GM18870 (cell line): ENCODE data around the gene HFE.
A peak's percentile ranks its signal among the peaks of the same experiment; 100 is the strongest.
"Not testable (repeated sequence)": the region's sequence is repeated elsewhere in the genome, so short reads cannot be mapped to it uniquely, and the experiment has no call there.

ENCODE experiments used
- ATAC-seq: cut with Tn5 transposase; IDR thresholded peaks from one replicate; pipeline ENCODE4 v1.9.1; 2021; ENCODE audit warnings: moderate library complexity; ENCODE audit not compliant: unreplicated experiment

HFE gene

DNA sequence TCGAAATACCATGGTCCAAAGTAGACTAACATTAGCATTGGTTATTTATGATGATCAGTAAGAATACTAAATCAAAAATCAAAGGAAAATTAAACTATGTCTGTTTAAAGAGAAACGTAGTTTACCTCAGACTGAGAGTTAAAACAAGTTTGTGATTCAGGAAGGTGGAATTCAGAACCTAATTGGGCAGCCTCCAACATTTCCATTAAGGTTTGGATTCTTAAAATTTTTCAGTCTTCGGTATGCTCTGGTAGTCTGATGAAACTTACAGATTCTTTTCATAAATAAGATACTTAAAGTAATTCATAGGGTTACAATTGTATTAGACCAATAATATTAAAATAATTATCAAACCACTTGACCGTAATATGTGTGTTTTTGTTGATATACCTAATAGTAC is 18.6 kb downstream of the HFE start:
- no peak for ATAC-seq

- ATAC-seq = no peak
Measured at GRCh38 chr6:26107935-26108334, 20.7 kb downstream of the HFE start.

- no peak for ATAC-seq
Measured at GRCh38 chr6:26109772-26110171, 22.5 kb downstream of the HFE start.

DNA sequence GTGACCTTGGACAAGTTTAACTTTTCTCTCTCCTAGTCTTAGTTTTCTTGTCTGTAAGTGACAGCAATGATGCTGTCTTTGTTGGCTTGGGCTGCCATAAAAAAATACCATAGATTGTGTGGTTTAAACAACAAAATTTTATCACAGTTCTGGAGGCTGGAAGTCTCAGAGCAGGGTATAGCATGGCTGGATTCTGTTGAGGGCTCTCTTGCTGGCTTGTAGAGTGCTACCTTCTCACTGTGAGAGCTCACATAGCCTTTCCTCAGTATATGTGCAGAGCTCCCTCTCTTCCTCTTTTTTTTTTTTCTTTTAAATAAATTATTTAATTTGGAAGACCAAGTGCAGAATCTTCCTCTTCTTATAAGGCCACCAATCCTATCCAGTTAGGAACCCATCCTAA is 26.3 kb downstream of the HFE start:
- no peak for ATAC-seq

GRCh38 chr6:26115226-26115625 is 28.0 kb downstream of the HFE start:
- ATAC-seq = no peak

- ATAC-seq = no peak
Measured at GRCh38 chr6:26116267-26116666, 29.0 kb downstream of the HFE start.

GRCh38 chr6:26118999-26119398 is 31.8 kb downstream of the HFE start:
- no peak for ATAC-seq

DNA sequence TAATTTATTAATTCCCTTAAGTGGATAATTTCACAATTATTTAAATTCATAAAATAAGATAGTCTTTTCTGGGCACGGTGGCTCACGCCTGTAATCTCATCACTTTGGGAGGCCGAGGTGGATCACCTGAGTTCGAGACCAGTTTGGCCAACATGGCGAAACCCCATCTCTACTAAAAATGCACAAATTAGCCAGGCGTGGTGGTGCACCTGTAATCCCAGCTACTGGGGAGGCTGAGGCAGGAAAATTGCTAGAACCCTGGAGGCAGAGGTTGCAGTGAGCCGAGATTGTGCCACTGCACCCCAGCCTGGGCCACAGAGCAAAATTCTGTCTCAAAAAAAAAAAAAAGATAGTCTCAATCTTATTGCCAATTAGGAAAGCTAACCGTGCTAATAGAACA is 32.9 kb downstream of the HFE start:
- not testable (repeated sequence) for ATAC-seq

- ATAC-seq = no peak
Measured at GRCh38 chr6:26120807-26121140, 33.5 kb downstream of the HFE start.

GRCh38 chr6:26121141-26122004 is 34.1 kb downstream of the HFE start:
- no peak for ATAC-seq

DNA sequence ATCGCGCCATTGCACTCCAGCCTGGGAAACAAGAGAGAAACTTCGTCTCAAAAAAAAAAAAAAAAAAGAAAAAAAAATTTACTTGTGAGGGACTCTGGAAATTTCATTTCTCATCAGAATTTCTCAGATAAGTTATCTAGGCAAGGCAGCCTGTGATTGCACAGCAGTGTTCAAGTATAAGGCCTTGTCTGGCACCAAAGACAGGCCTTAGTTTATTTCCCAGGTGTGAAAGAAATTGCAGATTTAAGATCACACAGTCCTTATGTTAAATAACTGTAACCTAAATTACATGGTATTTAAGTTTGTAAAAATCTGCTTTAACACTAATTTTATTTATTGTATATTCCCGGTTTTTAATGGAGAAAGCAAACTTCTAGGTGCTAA is 34.8 kb downstream of the HFE start:
- no peak for ATAC-seq

DNA sequence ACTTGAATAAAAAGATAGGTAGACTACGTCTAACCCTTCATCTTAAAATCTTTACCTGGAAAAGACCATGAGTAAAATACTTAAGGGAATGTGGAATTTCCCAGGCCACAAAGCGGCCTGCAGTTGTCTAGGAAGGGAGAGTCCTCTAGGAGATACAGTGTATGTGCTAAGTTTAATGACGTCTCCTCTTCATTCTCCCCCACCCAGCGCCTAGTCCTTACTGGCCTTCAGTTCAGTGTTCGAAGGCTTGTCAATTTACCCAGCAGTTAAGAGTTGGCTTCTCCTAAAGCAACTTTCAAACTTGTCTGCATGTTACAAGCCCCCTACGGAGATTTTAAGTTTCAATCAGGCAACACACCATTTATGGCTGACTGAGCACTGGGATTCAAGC is 35.2 kb downstream of the HFE start:
- no peak for ATAC-seq

DNA sequence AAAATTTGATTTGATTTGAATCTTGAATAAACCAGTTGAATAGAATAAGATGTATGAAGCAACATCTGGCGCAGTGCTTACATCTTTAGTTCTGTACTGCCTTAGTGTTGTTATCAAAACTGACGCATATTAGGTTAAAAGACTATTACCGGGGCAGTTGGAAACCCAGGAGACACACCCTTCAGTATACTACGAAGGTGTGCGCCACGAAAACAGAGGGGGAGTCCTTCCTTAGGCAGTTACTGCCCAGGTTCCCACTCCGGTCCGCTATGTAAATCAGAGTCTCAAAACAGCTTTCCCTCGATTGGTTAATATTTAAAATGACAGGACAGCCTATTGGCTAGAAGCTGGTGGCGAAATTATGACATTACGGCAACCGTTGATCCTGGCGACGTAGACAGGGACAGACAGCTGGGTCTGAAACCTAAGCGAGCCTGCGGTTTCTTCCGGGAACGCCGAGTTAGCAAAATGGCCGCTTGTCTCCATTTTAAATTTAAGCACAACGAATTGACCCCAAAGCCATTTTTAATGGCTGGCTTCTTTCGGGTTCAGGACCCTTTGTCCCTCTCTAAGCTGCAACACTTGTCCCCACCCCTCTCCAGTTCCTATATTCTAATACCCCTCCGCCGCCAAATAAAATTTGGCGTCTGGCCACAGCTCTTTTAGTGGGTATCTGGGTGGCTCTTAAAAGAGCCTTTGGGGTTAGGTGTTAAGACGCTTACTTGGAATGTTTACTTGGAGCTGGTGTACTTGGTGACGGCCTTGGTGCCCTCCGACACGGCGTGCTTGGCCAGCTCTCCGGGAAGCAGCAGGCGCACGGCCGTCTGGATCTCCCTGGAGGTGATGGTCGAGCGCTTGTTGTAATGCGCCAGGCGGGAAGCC is 35.8 kb downstream of the HFE start:
- peak; percentile 47 for ATAC-seq

- peak; percentile 0 for ATAC-seq
Measured at GRCh38 chr6:26123675-26123946, 36.4 kb downstream of the HFE start.

- peak; percentile 74 for ATAC-seq
Measured at GRCh38 chr6:26123947-26124780, 36.9 kb downstream of the HFE start.

DNA sequence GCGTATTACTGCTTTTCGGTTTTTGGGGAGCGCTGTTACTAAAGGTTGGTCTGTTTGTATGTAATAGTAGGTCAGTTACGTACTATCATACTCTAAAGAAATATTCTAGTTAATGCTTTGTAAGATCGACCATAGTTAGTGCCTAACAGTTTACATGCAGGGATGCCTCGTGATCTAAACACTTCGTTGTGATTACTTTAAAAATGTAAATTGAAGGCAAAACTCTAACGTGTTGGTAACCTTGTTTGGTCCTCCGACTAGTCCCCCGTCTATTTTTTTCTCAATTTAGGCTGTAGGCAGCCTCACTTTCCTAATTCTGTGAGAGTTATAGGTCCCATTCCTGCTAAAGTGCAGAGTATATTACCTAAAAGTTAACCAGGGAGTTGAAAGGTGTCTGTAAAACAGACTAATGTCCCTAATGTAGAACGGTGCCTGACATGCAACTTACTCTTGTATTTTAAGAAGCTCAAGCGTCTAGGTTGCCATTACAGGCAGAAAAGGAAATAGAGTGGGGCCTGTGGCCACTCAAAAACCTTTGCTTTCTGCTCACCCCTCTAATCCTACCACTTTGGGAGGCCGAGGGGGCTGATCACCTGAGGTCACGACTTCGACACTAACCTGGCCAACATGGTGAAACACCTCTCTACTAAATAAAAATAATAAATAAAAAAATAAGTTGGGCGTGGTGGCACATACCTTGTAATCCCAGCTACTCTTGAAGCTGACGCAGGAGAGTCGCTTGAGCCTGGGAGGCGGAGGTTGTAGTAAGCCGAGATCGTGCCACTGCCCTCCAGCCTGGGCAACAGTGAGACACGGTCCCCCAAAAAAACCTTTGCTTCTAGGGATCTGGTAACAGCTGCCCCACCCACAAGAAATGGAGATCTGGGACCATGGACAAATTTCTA is 37.8 kb downstream of the HFE start:
- ATAC-seq = no peak

- ATAC-seq = no peak
Measured at GRCh38 chr6:26126394-26127235, 39.4 kb downstream of the HFE start.

DNA sequence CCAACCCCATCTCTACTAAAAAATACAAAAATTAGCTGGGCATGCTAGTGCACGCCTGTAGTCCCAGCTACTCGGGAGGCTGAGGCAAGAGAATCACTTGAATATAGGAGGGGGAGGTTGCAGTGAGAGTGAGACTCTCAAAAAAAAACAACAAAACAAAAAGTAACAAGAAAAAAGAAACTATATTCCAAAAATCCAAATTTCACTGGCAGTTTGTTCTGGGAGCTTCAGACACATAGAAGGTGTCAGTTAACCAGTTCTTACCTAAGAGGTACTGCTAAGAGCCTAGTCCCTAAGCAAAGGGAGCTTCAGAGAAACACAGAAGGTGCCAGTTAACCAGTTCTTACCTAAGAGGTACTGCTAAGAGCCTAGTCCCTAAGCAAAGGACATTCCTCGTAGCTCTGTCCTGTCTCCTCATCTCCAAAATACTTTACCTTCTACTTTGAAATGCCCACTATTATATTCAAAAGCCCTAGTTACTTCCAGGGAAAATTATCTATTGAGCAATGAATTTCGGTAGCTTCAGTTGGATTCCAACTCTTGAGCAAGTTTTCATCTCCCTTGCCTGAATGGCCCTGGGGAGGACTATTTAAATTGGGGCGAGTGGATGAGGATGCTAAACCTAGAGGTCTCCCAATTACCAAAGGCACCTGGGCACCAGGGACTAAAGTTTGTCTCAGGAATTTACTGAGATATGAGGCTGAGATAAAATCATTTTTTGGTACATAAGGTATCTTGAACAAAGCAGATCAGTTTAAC is 41.0 kb downstream of the HFE start:
- ATAC-seq = no peak

GRCh38 chr6:26129656-26130055 is 42.4 kb downstream of the HFE start:
- no peak for ATAC-seq
